Central memory CD8-positive, alpha-beta T cell (primary cell): ENCODE measurements around the gene IQCN.
"Not testable (repeated sequence)": the region's sequence is repeated elsewhere in the genome, so short reads cannot be mapped to it uniquely, and the experiment has no call there.

Experiments used
- ATAC-seq: fragments of 150-1000 bp; cut with Tn5 transposase; replicated peaks from 2 replicates; pipeline ENCODE4 v1.10.0; 2022; ENCODE audit warnings: mild to moderate bottlenecking, moderate FRiP score, moderate number of reproducible peaks; ENCODE audit not compliant: poor library complexity, severe bottlenecking; ENCODE audit errors: extremely low read depth
- DNase-seq, 2 donors: peaks; one replicate each; pipeline ENCODE4 v3.0.0; 2021; ENCODE audit warnings: low spot score in 2 of 2
- H3K27ac Mint-ChIP-seq: one replicate; pipeline ENCODE4 v1.8.0; 2022; ENCODE audit warnings: low read depth, mild to moderate bottlenecking, moderate library complexity, mixed read lengths
- H3K27me3 Mint-ChIP-seq: one replicate; pipeline ENCODE4 v1.8.0; 2022; ENCODE audit warnings: mixed read lengths
- H3K36me3 Mint-ChIP-seq: one replicate; pipeline ENCODE4 v1.8.0; 2022; ENCODE audit warnings: mild to moderate bottlenecking, moderate library complexity, mixed read lengths; ENCODE audit not compliant: insufficient read depth
- H3K4me1 Mint-ChIP-seq: one replicate; pipeline ENCODE4 v1.8.0; 2022; ENCODE audit warnings: mixed read lengths
- H3K4me3 Mint-ChIP-seq: one replicate; pipeline ENCODE4 v1.8.0; 2022; ENCODE audit warnings: mild to moderate bottlenecking, moderate library complexity, mixed read lengths
- H3K9me3 Mint-ChIP-seq: one replicate; pipeline ENCODE4 v1.8.0; 2022; ENCODE audit warnings: mixed read lengths

IQCN gene

DNA sequence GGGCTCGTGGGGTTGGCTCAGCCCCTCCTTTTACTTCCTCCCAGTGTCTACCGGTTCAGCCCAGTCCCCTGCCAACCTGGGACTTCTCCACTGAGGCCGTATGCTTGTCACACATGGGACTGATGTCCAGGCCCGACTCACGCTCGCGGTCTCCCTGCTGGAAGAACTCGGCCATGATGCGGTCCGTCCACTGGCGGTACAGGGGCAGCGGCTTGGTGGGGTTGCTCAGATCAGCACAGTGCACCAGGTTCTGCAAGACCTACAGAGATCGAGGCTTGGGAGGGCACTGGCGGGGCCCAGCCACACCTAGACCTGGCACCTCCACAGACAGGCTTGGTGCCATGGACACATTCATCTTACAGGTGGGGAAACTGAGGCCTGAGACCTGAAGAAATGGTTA, 62.6 kb downstream of the IQCN start:
- Mint-ChIP-seq H3K27me3 (peaks cover 34% of the 10 kb centered on the region), H3K9me3 (no peaks in the 10 kb centered on the region), H3K4me1 (no peaks in the 10 kb centered on the region), H3K27ac (no peak overlapping the region), H3K36me3 (peaks cover 2% of the 10 kb centered on the region), H3K4me3 (no peak overlapping the region)
- ATAC-seq, result no peak
- no peak for DNase-seq

- not testable (repeated sequence) for H3K4me3 Mint-ChIP-seq, H3K27ac Mint-ChIP-seq, H3K36me3 Mint-ChIP-seq, H3K4me1 Mint-ChIP-seq, DNase-seq, ATAC-seq, H3K9me3 Mint-ChIP-seq
- H3K27me3 Mint-ChIP-seq, result peaks cover 34% of the 10 kb centered on the region
Measured at GRCh38 chr19:18209912-18210311, 64.3 kb downstream of the IQCN start.

DNA sequence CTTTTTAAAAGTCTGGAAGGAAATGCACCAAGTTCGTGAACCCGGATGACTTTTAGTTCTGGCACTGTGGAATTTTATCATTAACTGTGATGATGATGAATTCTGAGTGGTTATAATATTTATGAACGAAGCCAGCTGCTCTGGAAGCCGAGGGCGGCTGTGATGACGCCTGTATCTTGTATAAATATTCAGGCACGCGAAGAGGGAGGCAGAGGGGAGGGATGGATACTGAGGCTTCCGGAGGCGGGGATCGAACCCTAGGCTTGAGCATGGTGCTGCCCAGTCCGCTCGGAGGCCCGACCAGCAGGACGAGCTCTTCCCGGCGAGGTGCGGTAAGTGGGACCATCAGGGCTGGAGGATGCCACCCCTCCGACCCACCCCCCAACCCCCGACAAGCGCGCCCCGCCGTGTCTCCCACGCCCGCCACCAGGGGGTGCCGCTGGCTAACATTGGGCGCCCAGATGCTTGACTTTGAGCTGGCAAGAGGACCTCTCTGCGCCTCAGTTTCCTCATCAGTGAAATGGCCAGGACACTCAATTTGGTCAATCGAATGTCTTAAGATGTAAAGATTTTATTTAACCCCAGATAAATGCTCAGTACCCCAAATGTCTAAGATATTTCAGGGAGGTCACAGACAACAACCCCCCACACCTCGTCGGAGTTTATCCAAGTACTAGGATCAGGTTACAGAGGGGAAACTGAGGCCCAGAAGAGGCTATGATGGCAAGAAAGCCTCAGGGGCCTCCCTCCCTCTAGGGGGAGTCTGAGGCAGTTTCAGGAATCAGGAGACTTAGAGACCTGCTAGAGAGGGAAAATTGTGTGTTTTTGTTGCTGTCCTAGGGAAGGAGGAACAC, 65.9 kb downstream of the IQCN start:
- peaks cover 8% of the 10 kb centered on the region for H3K36me3 Mint-ChIP-seq
- no peaks in the 10 kb centered on the region for H3K9me3 Mint-ChIP-seq
- DNase-seq (no peak), ATAC-seq (no peak)
- H3K27ac Mint-ChIP-seq, result no peak overlapping the region
- H3K4me1 Mint-ChIP-seq, result peaks cover 16% of the 10 kb centered on the region
- H3K27me3 Mint-ChIP-seq, result peaks cover 34% of the 10 kb centered on the region
- H3K4me3 Mint-ChIP-seq, result no peak overlapping the region
